Sigmoid colon (tissue), 7 donors: ENCODE measurements around the gene ZBTB39. TPM values are rescaled to one million over a fixed set of nuclear protein-coding genes. Genes with fewer than 3 reads are reported as not detected.
"Not testable (repeated sequence)": the region's sequence is repeated elsewhere in the genome, so short reads cannot be mapped to it uniquely, and the experiment has no call there.

ENCODE experiments used
- DNase-seq: peaks from one replicate; pipeline ENCODE4 v3.0.0-alpha.2; 2019
- H3K27ac ChIP-seq, 4 donors: fragments of 200-600 bp; sonication (generic); one replicate each; pipeline ENCODE4 v1.5.1; 2016 to 2019; ENCODE audit warnings: mild to moderate bottlenecking in 1 of 4
- H3K27me3 ChIP-seq, 3 donors: fragments of 200-600 bp; sonication (generic); one replicate each; pipeline ENCODE4 v1.5.1; 2019; ENCODE audit warnings: mild to moderate bottlenecking in 1 of 3
- H3K36me3 ChIP-seq, 4 donors: fragments of 200-600 bp; sonication (generic); one replicate each; pipeline ENCODE4 v1.5.1; 2016 to 2019
- H3K4me1 ChIP-seq, 4 donors: fragments of 200-600 bp; sonication (generic); one replicate each; pipeline ENCODE4 v1.5.1; 2017 to 2019
- H3K4me3 ChIP-seq, 4 donors: fragments of 200-600 bp; sonication (generic); one replicate each; pipeline ENCODE4 v1.5.1; 2017 to 2019; ENCODE audit warnings: mild to moderate bottlenecking in 2 of 4, moderate library complexity in 1 of 4
- H3K9me3 ChIP-seq, 4 donors: fragments of 200-600 bp in 3 of 4; sonication (generic) in 3 of 4; one replicate each; pipeline versions ENCODE4 v1.5.1 to v1.6.1; 2013 to 2019
- CTCF ChIP-seq, 4 experiments: fragments of 450-650 bp in 3 of 4; fragments of 200-600 bp in 1 of 4; IDR thresholded peaks; one replicate each; pipeline ENCODE4 v1.5.1; 2016 to 2019; ENCODE audit warnings: antibody characterized with exemption in 4 of 4, mild to moderate bottlenecking in 3 of 4, moderate library complexity in 2 of 4
- EP300 ChIP-seq, 4 donors: sonication (generic); formaldehyde crosslinking; IDR thresholded peaks; one replicate each; pipeline ENCODE4 v1.6.1; 2017; ENCODE audit warnings: antibody characterized with exemption in 4 of 4
- POLR2A ChIP-seq, 2 donors: fragments of 450-650 bp; IDR thresholded peaks; one replicate each; pipeline ENCODE4 v1.6.1; 2016; ENCODE audit warnings: antibody characterized with exemption in 2 of 2, mild to moderate bottlenecking in 2 of 2, moderate library complexity in 2 of 2
- POLR2AphosphoS5 ChIP-seq, 4 donors: sonication (generic); formaldehyde crosslinking; IDR thresholded peaks; one replicate each; pipeline ENCODE4 v1.6.1; 2017; ENCODE audit warnings: antibody characterized with exemption in 4 of 4
- WGBS, 2 donors: extraction: QIAGEN DNeasy Blood & Tissue Kit; methylation state at CpG; one replicate each; pipeline ENCODE4 v1.1.7; 2013; 5-methylcytosine and 5-hydroxymethylcytosine counted together
- intact Hi-C: fragments of 100-400 bp; cut with DNase I; formaldehyde crosslinking; loops from one replicate; pipeline ENCODE4 v1.15.1; 2023
- polyA plus RNA-seq, 3 donors: library from polyadenylated mRNA; stranded (reverse); fragments of 200-250 nt; gene quantifications; one replicate each; pipeline ENCODE4 v1.2.3, GENCODE V29; 2013
- total RNA-seq, 4 donors: library from RNA; depleted of rRNA; stranded (reverse); fragments of >200 nt; gene quantifications; one replicate each; pipeline ENCODE4 v1.1.0, GENCODE V29; 2016
- donor health status: healthy with polysubstance abuse.
- donor health status: Bipolar disorder and iron deficiency.
- donor health status: healthy.

ZBTB39 gene
- total and polyA plus RNA-seq, 7 donors = 0.69 to 6.4 (median 5.0) TPM

GRCh38 chr12:56988207-56988739 lies 18.1 kb downstream of the ZBTB39 start:
- 60 to 63% methylated on average over 5 of the region's 5 CpGs for WGBS, 2 donors
- Histone ChIP-seq H3K36me3 (no peaks in the 10 kb centered on the region), H3K4me1 (peaks cover 0 to 10% (median 4%) of the 10 kb centered on the region in 4 donors), H3K9me3 (no peaks in the 10 kb centered on the region), H3K27me3 (no peaks in the 10 kb centered on the region), H3K4me3 (no peak overlapping the region), H3K27ac (no peak overlapping the region)
- DNase-seq = no peak
- intact Hi-C loops = no loop called here
- TF ChIP-seq POLR2A (IDR thresholded peaks at IDR 0.05) (no peak), CTCF (IDR thresholded peaks at IDR 0.05) (no peak), POLR2AphosphoS5 (IDR thresholded peaks at IDR 0.05) (no peak), EP300 (IDR thresholded peaks at IDR 0.05) (no peak)

- no peaks in the 10 kb centered on the region for H3K36me3 ChIP-seq
- peaks cover 0 to 10% (median 4%) of the 10 kb centered on the region in 4 donors for H3K4me1 ChIP-seq
- H3K27ac ChIP-seq = no peak overlapping the region
- no peaks in the 10 kb centered on the region for H3K9me3 ChIP-seq
- peak in 1 of 4 donors; percentile 12 for TF ChIP-seq POLR2AphosphoS5 (IDR thresholded peaks at IDR 0.05)
- TF ChIP-seq POLR2A (IDR thresholded peaks at IDR 0.05) = no peak
- no peak for TF ChIP-seq EP300 (IDR thresholded peaks at IDR 0.05)
- peak; percentile 91 to 98 (median 93) for TF ChIP-seq CTCF (IDR thresholded peaks at IDR 0.05)
- H3K27me3 ChIP-seq = no peaks in the 10 kb centered on the region
- peak; percentile 92 for DNase-seq
- 21 to 23% methylated on average over 11 of the region's 11 CpGs for whole genome bisulfite sequencing, 2 donors
- H3K4me3 ChIP-seq = no peak overlapping the region
- intact Hi-C loops = loop anchor here (1.0 kb wide), 1 partner anchor 230 kb away; no protein-coding TSS in a partner anchor
Measured at GRCh38 chr12:56987551-56988053, 18.7 kb downstream of the ZBTB39 start.

- Histone ChIP-seq H3K27ac (no peak overlapping the region), H3K4me3 (no peak overlapping the region), H3K27me3 (no peaks in the 10 kb centered on the region), H3K9me3 (no peaks in the 10 kb centered on the region), H3K36me3 (no peaks in the 10 kb centered on the region), H3K4me1 (peaks cover 0 to 10% (median 4%) of the 10 kb centered on the region in 4 donors)
- intact Hi-C loops = loop anchor here (1.0 kb wide), 1 partner anchor 230 kb away; no protein-coding TSS in a partner anchor
- TF ChIP-seq POLR2AphosphoS5 (IDR thresholded peaks at IDR 0.05) (no peak), POLR2A (IDR thresholded peaks at IDR 0.05) (no peak), CTCF (IDR thresholded peaks at IDR 0.05) (no peak), EP300 (IDR thresholded peaks at IDR 0.05) (no peak)
- DNase-seq = no peak
Measured at GRCh38 chr12:56987011-56987410, 19.3 kb downstream of the ZBTB39 start.

- H3K9me3 ChIP-seq, H3K36me3 ChIP-seq, intact Hi-C loops, H3K27me3 ChIP-seq, DNase-seq, H3K4me1 ChIP-seq, H3K4me3 ChIP-seq: not testable (repeated sequence)
- peak overlapping the region in 1 of 4 donors; percentile 28 for H3K27ac ChIP-seq
- WGBS, 2 donors = 51 to 66% methylated on average over 5 of the region's 6 CpGs
- peak in 1 of 4 donors; percentile 16 for TF ChIP-seq POLR2AphosphoS5 (IDR thresholded peaks at IDR 0.05)
Measured at GRCh38 chr12:56985714-56986113, 20.6 kb downstream of the ZBTB39 start.

- no peaks in the 10 kb centered on the region for H3K9me3 ChIP-seq
Measured at GRCh38 chr12:56983386-56983785, 23.0 kb downstream of the ZBTB39 start.

GRCh38 chr12:56982578-56983236 lies 23.6 kb downstream of the ZBTB39 start:
- H3K27ac ChIP-seq, DNase-seq, H3K36me3 ChIP-seq, intact Hi-C loops, H3K27me3 ChIP-seq, H3K9me3 ChIP-seq, H3K4me1 ChIP-seq, H3K4me3 ChIP-seq: not testable (repeated sequence)
- WGBS, 2 donors = 92% methylated on average over 3 of the region's 3 CpGs

More at GRCh38 chr12:56983386-56983785, 23.0 kb downstream of the ZBTB39 start:
- Histone ChIP-seq H3K36me3 (no peaks in the 10 kb centered on the region), H3K27me3 (no peaks in the 10 kb centered on the region), H3K4me3 (no peak overlapping the region), H3K4me1 (peaks cover 0 to 10% (median 4%) of the 10 kb centered on the region in 4 donors), H3K27ac (no peak overlapping the region)
- no peak for TF ChIP-seq POLR2A (IDR thresholded peaks at IDR 0.05)
- TF ChIP-seq EP300 (IDR thresholded peaks at IDR 0.05) = no peak
- TF ChIP-seq CTCF (IDR thresholded peaks at IDR 0.05) = no peak
- no peak for TF ChIP-seq POLR2AphosphoS5 (IDR thresholded peaks at IDR 0.05)
- no peak for DNase-seq
- intact Hi-C loops = no loop called here
- WGBS, 2 donors = 71 to 99% methylated on average over 4 of the region's 4 CpGs
